HEK293 (cell line): ENCODE measurements around the gene ZSCAN5B.
"Not testable (repeated sequence)": the region's sequence is repeated elsewhere in the genome, so short reads cannot be mapped to it uniquely, and the experiment has no call there.

Source experiments
- CTCF ChIP-seq: fragments of 450-650 bp; formaldehyde crosslinking; IDR thresholded peaks from 2 replicates; pipeline ENCODE4 v1.5.1; 2016; ENCODE audit warnings: missing biosample characterization, missing genetic modification characterization
- ZNF549 ChIP-seq: fragments of 450-650 bp; IDR thresholded peaks from 2 replicates; pipeline ENCODE4 v1.5.1; 2018; ENCODE audit warnings: missing biosample characterization, missing genetic modification characterization, mild to moderate bottlenecking, inconsistent platforms, moderate library complexity

GRCh38 chr19:56207581-56207980, 10.0 kb upstream of the ZSCAN5B start:
- TF ChIP-seq CTCF (tag by site-specific recombination); ZNF549: not testable (repeated sequence)
